Measurements from ENCODE around the gene INPP1.

The INPP1 gene

DNA sequence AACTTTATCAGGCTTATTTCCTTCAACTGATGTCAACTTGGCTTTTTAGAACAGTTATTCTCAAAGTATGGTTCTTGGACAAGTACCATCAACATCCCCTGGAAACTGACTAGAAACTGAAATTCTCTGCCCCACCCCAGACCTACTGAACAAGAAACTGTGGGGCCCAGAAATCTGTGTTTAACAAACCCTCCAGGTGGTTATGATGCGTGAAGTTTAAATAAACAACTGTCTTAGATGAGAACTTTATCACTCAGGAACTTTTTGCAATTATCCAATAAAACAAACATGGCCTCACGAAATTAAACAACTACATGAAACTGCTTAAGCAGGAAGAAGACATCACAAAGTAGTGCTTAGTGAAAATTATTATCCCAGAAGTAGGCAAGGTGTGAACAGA lies 28.1 kb upstream of the INPP1 start:
- H3K9me2 ChIP-seq (ENCODE audit: low read depth, low read length): no peaks in the 10 kb centered on the region
- H3K4me3 ChIP-seq (ENCODE audit: low read depth, low read length, poor library complexity, severe bottlenecking): peak overlapping the region; percentile 12
- H2AFZ ChIP-seq (ENCODE audit: low read length): no peak overlapping the region
- H3K9ac ChIP-seq (ENCODE audit: low read length): peak overlapping the region; percentile 16; the same call in 1 of the 2 replicates
- H3F3A ChIP-seq (ENCODE audit: insufficient read depth, low read length): no peaks in the 10 kb centered on the region
- no peaks in the 10 kb centered on the region for H4K20me1 ChIP-seq (ENCODE audit: insufficient read depth, low read length)
- peaks cover 8% of the 10 kb centered on the region; the same call in 1 of the 2 replicates for H3K36me3 ChIP-seq (ENCODE audit: insufficient read depth, low read length)
- H3K27ac ChIP-seq (ENCODE audit: low read depth, low read length, poor library complexity, severe bottlenecking): peak overlapping the region; percentile 20
- H3K4me1 ChIP-seq (ENCODE audit: insufficient read depth, low read length, severe bottlenecking): peaks cover 42% of the 10 kb centered on the region
- TF ChIP-seq EZH2 (IDR thresholded peaks at IDR 0.05; ENCODE audit: borderline replicate concordance, low read length): no peak
- TF ChIP-seq, protein P1, sequence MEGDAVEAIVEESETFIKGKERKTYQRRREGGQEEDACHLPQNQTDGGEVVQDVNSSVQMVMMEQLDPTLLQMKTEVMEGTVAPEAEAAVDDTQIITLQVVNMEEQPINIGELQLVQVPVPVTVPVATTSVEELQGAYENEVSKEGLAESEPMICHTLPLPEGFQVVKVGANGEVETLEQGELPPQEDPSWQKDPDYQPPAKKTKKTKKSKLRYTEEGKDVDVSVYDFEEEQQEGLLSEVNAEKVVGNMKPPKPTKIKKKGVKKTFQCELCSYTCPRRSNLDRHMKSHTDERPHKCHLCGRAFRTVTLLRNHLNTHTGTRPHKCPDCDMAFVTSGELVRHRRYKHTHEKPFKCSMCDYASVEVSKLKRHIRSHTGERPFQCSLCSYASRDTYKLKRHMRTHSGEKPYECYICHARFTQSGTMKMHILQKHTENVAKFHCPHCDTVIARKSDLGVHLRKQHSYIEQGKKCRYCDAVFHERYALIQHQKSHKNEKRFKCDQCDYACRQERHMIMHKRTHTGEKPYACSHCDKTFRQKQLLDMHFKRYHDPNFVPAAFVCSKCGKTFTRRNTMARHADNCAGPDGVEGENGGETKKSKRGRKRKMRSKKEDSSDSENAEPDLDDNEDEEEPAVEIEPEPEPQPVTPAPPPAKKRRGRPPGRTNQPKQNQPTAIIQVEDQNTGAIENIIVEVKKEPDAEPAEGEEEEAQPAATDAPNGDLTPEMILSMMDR (IDR thresholded peaks at IDR 0.05; ENCODE audit: low read length): no peak
- no peaks in the 10 kb centered on the region for H3K9me3 ChIP-seq (ENCODE audit: low read length)
- peak overlapping the region; percentile 62 for H3K4me2 ChIP-seq (ENCODE audit: low read length)
- no peaks in the 10 kb centered on the region for H3K27me3 ChIP-seq (ENCODE audit: insufficient read depth, low read length)
- H3K79me2 ChIP-seq (ENCODE audit: insufficient read depth, low read length): no peaks in the 10 kb centered on the region; the same call in 1 of the 2 replicates

- Histone ChIP-seq H3K9ac (ENCODE audit: low read length) (peak overlapping the region; percentile 69), H3K9me3 (ENCODE audit: low read length) (no peaks in the 10 kb centered on the region), H3K4me2 (ENCODE audit: low read length) (peak overlapping the region; percentile 75), H2AFZ (ENCODE audit: low read length) (no peak overlapping the region), H3K4me1 (ENCODE audit: insufficient read depth, low read length, severe bottlenecking) (peaks cover 48% of the 10 kb centered on the region), H3K36me3 (ENCODE audit: insufficient read depth, low read length) (no peaks in the 10 kb centered on the region), H3K79me2 (ENCODE audit: insufficient read depth, low read length) (no peaks in the 10 kb centered on the region), H3K4me3 (ENCODE audit: low read depth, low read length, poor library complexity, severe bottlenecking) (peak overlapping the region; percentile 70), H4K20me1 (ENCODE audit: insufficient read depth, low read length) (no peaks in the 10 kb centered on the region), H3F3A (ENCODE audit: insufficient read depth, low read length) (no peaks in the 10 kb centered on the region), H3K27me3 (ENCODE audit: insufficient read depth, low read length) (no peaks in the 10 kb centered on the region), H3K27ac (ENCODE audit: low read depth, low read length, poor library complexity, severe bottlenecking) (peak overlapping the region; percentile 67), H3K9me2 (ENCODE audit: low read depth, low read length) (no peaks in the 10 kb centered on the region)
- TF ChIP-seq EZH2 (IDR thresholded peaks at IDR 0.05; ENCODE audit: borderline replicate concordance, low read length): no peak
- TF ChIP-seq, protein P1 (IDR thresholded peaks at IDR 0.05; ENCODE audit: low read length): no peak
These were observed 24.9 kb upstream of the INPP1 start for GRCh38 chr2:190318514-190318913.

GRCh38 chr2:190318931-190319554 lies 24.3 kb upstream of the INPP1 start:
- Histone ChIP-seq H3K9ac (ENCODE audit: low read length) (peak overlapping the region; percentile 69), H3K9me3 (ENCODE audit: low read length) (no peaks in the 10 kb centered on the region), H3K4me2 (ENCODE audit: low read length) (peak overlapping the region; percentile 75), H4K20me1 (ENCODE audit: insufficient read depth, low read length) (no peaks in the 10 kb centered on the region), H3K27me3 (ENCODE audit: insufficient read depth, low read length) (no peaks in the 10 kb centered on the region), H3K4me3 (ENCODE audit: low read depth, low read length, poor library complexity, severe bottlenecking) (peak overlapping the region; percentile 70), H2AFZ (ENCODE audit: low read length) (no peak overlapping the region), H3K27ac (ENCODE audit: low read depth, low read length, poor library complexity, severe bottlenecking) (peak overlapping the region; percentile 67), H3F3A (ENCODE audit: insufficient read depth, low read length) (no peaks in the 10 kb centered on the region), H3K4me1 (ENCODE audit: insufficient read depth, low read length, severe bottlenecking) (peaks cover 48% of the 10 kb centered on the region), H3K36me3 (ENCODE audit: insufficient read depth, low read length) (no peaks in the 10 kb centered on the region), H3K79me2 (ENCODE audit: insufficient read depth, low read length) (no peaks in the 10 kb centered on the region), H3K9me2 (ENCODE audit: low read depth, low read length) (no peaks in the 10 kb centered on the region)
- no peak for TF ChIP-seq EZH2 (IDR thresholded peaks at IDR 0.05; ENCODE audit: borderline replicate concordance, low read length)
- TF ChIP-seq, protein P1 (IDR thresholded peaks at IDR 0.05; ENCODE audit: low read length): no peak

Data from OCI-LY1 (cell line).